HepG2 (cell line): ENCODE measurements around the gene ARFIP1. TPM values are rescaled to one million over a fixed set of nuclear protein-coding genes. Genes with fewer than 3 reads are reported as not detected.

ENCODE experiments used
- ATAC-seq: fragments of 200-7000 bp; cut with Tn5 transposase; 3 replicates; pipeline ENCODE4 v1.9.1; 2020; ENCODE audit warnings: mild to moderate bottlenecking, moderate library complexity
- BruUV-seq: library from RNA; stranded (reverse); fragments of 400-500 nt; replicated peaks from 2 replicates; lab custom pipeline; 2021; lab: Mats Ljungman, UMichigan
- CTCF ChIA-PET: fragments of 300-600 bp; formaldehyde crosslinking; extraction: SDS; loops from one replicate; lab custom pipeline; 2021; ENCODE audit warnings: low total read pairs, inconsistent platforms, low intra/inter-chr PET ratio; lab: Yijun Ruan, JAX
- POLR2A ChIA-PET: fragments of 350-600 bp; sonication (Branson Sonifier 250); formaldehyde crosslinking; loops from one replicate; lab custom pipeline; 2020; ENCODE audit warnings: antibody characterized with exemption, inconsistent platforms; lab: Yijun Ruan, JAX
- DNase-seq: peaks from one replicate; pipeline ENCODE4 v3.0.0-alpha.2; 2015; ENCODE audit warnings: low spot score
- FAIRE-seq: peaks from 3 replicates; lab custom pipeline; 2011; peaks lifted over from hg19 to GRCh38; lab: Jason Lieb, UNC
- H2AFZ ChIP-seq: one replicate; pipeline ENCODE4 v1.6.1; 2011; ENCODE audit warnings: low read length, inconsistent platforms
- H3K27ac ChIP-seq: fragments of 300-600 bp; 3 replicates; pipeline ENCODE4 v1.8.0; 2011; ENCODE audit warnings: mixed run types, mild to moderate bottlenecking, mixed read lengths, low read length, inconsistent platforms; ENCODE audit not compliant: insufficient read depth; ENCODE audit errors: extremely low read length
- H3K27me3 ChIP-seq, 2 experiments: fragments of 200-600 bp in 1 of 2; 2 replicates in 1 of 2; 3 replicates in 1 of 2; pipeline versions ENCODE4 v1.6.0 to v1.8.0; 2011; ENCODE audit warnings: low read length in 2 of 2, mild to moderate bottlenecking in 2 of 2, moderate library complexity in 2 of 2, inconsistent platforms in 1 of 2; ENCODE audit not compliant: insufficient read depth in 2 of 2, control insufficient read depth in 1 of 2
- H3K36me3 ChIP-seq, 2 experiments: fragments of 200-600 bp in 1 of 2; replicated peaks in 1 of 2; 2 replicates in 1 of 2; 3 replicates in 1 of 2; pipeline versions ENCODE4 v1.5.1 to v1.8.0; 2011; ENCODE audit warnings: low read length in 2 of 2, inconsistent platforms in 1 of 2; ENCODE audit not compliant: insufficient read depth in 2 of 2, control insufficient read depth in 1 of 2
- H3K4me1 ChIP-seq: 2 replicates; pipeline ENCODE4 v1.5.1; 2012; ENCODE audit warnings: low read length, inconsistent platforms; ENCODE audit not compliant: insufficient read depth
- H3K4me2 ChIP-seq: 2 replicates; pipeline ENCODE4 v1.6.0; 2011; ENCODE audit warnings: low read depth, low read length, inconsistent platforms
- H3K4me3 ChIP-seq, 3 experiments: fragments of 200-600 bp in 1 of 3; sonication (generic), shearing (Covaris generic) in 1 of 3; replicated peaks in 1 of 3; 2 replicates each; pipeline ENCODE4 v1.5.1; 2011 to 2016; ENCODE audit warnings: low read length in 3 of 3, inconsistent platforms in 2 of 3, low read depth in 2 of 3, mild to moderate bottlenecking in 2 of 3, control low read depth in 1 of 3, mixed read lengths in 1 of 3; ENCODE audit not compliant: insufficient read depth in 1 of 3
- H3K79me2 ChIP-seq: one replicate; pipeline ENCODE4 v1.6.1; 2011; ENCODE audit warnings: low read length, inconsistent platforms; ENCODE audit not compliant: insufficient read depth
- H3K9ac ChIP-seq: 2 replicates; pipeline ENCODE4 v1.6.0; 2011; ENCODE audit warnings: mild to moderate bottlenecking, low read depth, low read length, inconsistent platforms; ENCODE audit not compliant: insufficient read depth
- H3K9me3 ChIP-seq: 2 replicates; pipeline ENCODE4 v1.5.1; 2012; ENCODE audit warnings: mild to moderate bottlenecking, low read length
- H4K20me1 ChIP-seq: 2 replicates; pipeline ENCODE4 v1.6.0; 2011; ENCODE audit warnings: inconsistent platforms, mild to moderate bottlenecking, low read length, moderate library complexity; ENCODE audit not compliant: insufficient read depth
- FLYWCH1 ChIP-seq: sonication (generic); formaldehyde crosslinking; IDR thresholded peaks from 2 replicates; pipeline ENCODE4 v1.8.1; 2023; ENCODE audit warnings: mild to moderate bottlenecking, missing genetic modification reagents
- FOXK2 ChIP-seq: fragments of 450-650 bp; IDR thresholded peaks from 2 replicates; pipeline ENCODE4 v1.6.1; 2016
- JDP2 ChIP-seq: sonication (generic); formaldehyde crosslinking; IDR thresholded peaks from 2 replicates; pipeline ENCODE4 v1.8.1; 2022; ENCODE audit warnings: missing genetic modification reagents, borderline replicate concordance
- JUN ChIP-seq: sonication (generic); formaldehyde crosslinking; IDR thresholded peaks from 2 replicates; pipeline ENCODE4 v1.4.0; 2020; ENCODE audit warnings: mild to moderate bottlenecking, missing genetic modification reagents
- NFKB2 ChIP-seq: sonication (generic); formaldehyde crosslinking; IDR thresholded peaks from 2 replicates; pipeline ENCODE4 v1.4.0; 2020; ENCODE audit warnings: missing genetic modification reagents, borderline replicate concordance
- POGZ ChIP-seq: sonication (generic); formaldehyde crosslinking; IDR thresholded peaks from 2 replicates; pipeline ENCODE4 v1.4.0; 2020; ENCODE audit warnings: mild to moderate bottlenecking, missing genetic modification reagents
- SATB2 ChIP-seq: sonication (generic); formaldehyde crosslinking; IDR thresholded peaks from 2 replicates; pipeline ENCODE4 v1.5.0; 2020; ENCODE audit warnings: missing genetic modification reagents
- TCF12 ChIP-seq, 2 experiments: fragments of 450-650 bp in 1 of 2; sonication (generic) in 1 of 2; formaldehyde crosslinking in 1 of 2; IDR thresholded peaks; 2 replicates each; pipeline versions ENCODE4 v1.6.1 to v1.8.0; 2017 to 2022; ENCODE audit warnings: antibody characterized with exemption in 1 of 2, mild to moderate bottlenecking in 1 of 2, missing genetic modification reagents in 1 of 2, moderate library complexity in 1 of 2
- ZNF101 ChIP-seq: sonication (generic); formaldehyde crosslinking; IDR thresholded peaks from 2 replicates; pipeline ENCODE4 v1.4.0; 2020; ENCODE audit warnings: mild to moderate bottlenecking, low read depth, missing genetic modification reagents, borderline replicate concordance
- ZNF281 ChIP-seq: sonication (generic); formaldehyde crosslinking; IDR thresholded peaks from 2 replicates; pipeline ENCODE4 v1.4.0; 2020; ENCODE audit warnings: missing genetic modification reagents, borderline replicate concordance
- ZNF737 ChIP-seq: sonication (generic); formaldehyde crosslinking; IDR thresholded peaks from 2 replicates; pipeline ENCODE4 v1.5.0; 2020; ENCODE audit warnings: missing genetic modification reagents, mild to moderate bottlenecking, borderline replicate concordance
- ZSCAN12 ChIP-seq: sonication (generic); formaldehyde crosslinking; IDR thresholded peaks from 2 replicates; pipeline ENCODE4 v1.9.0; 2021; ENCODE audit warnings: mild to moderate bottlenecking, missing genetic modification reagents
- WGBS: methylation state at CpG from one replicate; pipeline ENCODE4 v1.1.6; 2017; ENCODE audit warnings: low lambda C conversion rate; 5-methylcytosine and 5-hydroxymethylcytosine counted together
- in situ Hi-C: cut with HindIII; loops from 2 replicates; pipeline ENCODE4 v1.10.0; 2017; ENCODE audit warnings: low pct_unique_long_range_greater_than_20kb; ENCODE audit not compliant: extremely low pct_ligation_motif_present
- intact Hi-C: fragments of 100-400 bp; cut with micrococcal nuclease; formaldehyde crosslinking; loops from one replicate; pipeline ENCODE4 v1.10.0; 2022; ENCODE audit not compliant: unreplicated experiment
- polyA plus RNA-seq, 8 experiments: library from polyadenylated mRNA; depleted of rRNA in 3 of 8; stranded (reverse) in 7 of 8; unstranded in 1 of 8; fragments of >200 nt; fragmentation: Illumina TruSeq in 4 of 8; extraction: Trizol in 4 of 8; gene quantifications; 2 replicates each; pipeline versions ENCODE4 v1.2.1 to v1.2.3, GENCODE V29; 2011 to 2016; ENCODE audit warnings: low read depth in 4 of 8, missing spikeins in 1 of 8, mixed read lengths in 1 of 8; ENCODE audit not compliant: insufficient read depth in 1 of 8
- total RNA-seq, 5 experiments: library from RNA; depleted of rRNA; stranded (reverse); fragments of >200 nt; fragmentation: Illumina TruSeq; extraction: Trizol; gene quantifications; 2 replicates each; pipeline ENCODE4 v1.2.3, GENCODE V29; 2016; ENCODE audit warnings: low read depth in 1 of 5
- TF ChIP-seq, protein P1 (sequence below): sonication (generic); formaldehyde crosslinking; IDR thresholded peaks from 2 replicates; pipeline ENCODE4 v1.8.1; 2023; ENCODE audit warnings: mild to moderate bottlenecking, moderate library complexity, missing genetic modification reagents
- TF ChIP-seq, protein P2 (sequence below): sonication (generic); formaldehyde crosslinking; IDR thresholded peaks from 2 replicates; pipeline ENCODE4 v1.4.0; 2020; ENCODE audit warnings: missing genetic modification reagents, borderline replicate concordance

Gene ARFIP1
- total and polyA plus RNA-seq, 2 of the 13 experiments (the other 11 are each of a cell fraction or from before 2014, with no cell fraction given) = 9.9 to 27.7 TPM

- no peak for ATAC-seq
- no peaks in the 10 kb centered on the region for H3K27me3 ChIP-seq
- intact Hi-C loops (no loop called here), in situ Hi-C loops (no loop called here)
- POLR2A ChIA-PET = no interaction called here
- no peaks in the 10 kb centered on the region for H3K79me2 ChIP-seq
- no peak overlapping the region for H3K27ac ChIP-seq
- CTCF ChIA-PET = no interaction called here
- H3K4me1 ChIP-seq = no peaks in the 10 kb centered on the region
- DNase-seq = no peak
- peaks cover 1 to 8% of the 10 kb centered on the region in 2 experiments; a peak in 3 of 5 replicates for H3K36me3 ChIP-seq
- BruUV-seq = no TSS peak
- no peak overlapping the region for H3K4me2 ChIP-seq
- H3K4me3 ChIP-seq = no peak overlapping the region
- no peak for TF ChIP-seq ZNF737 (CRISPR knock-in tag)
- TF ChIP-seq, protein P1, sequence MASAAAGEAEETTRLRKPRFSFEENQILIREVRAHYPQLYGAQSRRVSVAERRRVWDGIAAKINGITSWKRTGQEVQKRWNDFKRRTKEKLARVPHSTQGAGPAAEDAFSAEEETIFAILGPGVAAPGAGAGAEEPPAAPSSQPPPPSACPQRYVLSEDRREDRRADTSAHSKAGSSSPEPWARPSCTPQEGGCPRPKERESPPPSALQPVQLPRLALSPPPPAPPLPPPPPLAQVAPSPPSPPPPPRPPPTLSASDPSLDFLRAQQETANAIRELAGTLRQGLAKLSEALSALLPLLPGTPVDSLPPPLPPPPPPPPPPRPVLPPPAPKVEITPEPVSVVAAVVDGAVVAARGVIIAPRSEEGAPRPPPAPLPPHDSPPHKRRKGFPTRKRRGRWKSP (CRISPR knock-in tag) = no peak
- no peak for TF ChIP-seq FLYWCH1 (CRISPR knock-in tag)
- TF ChIP-seq JDP2 (CRISPR knock-in tag) = no peak
- TF ChIP-seq FOXK2 = no peak
- TF ChIP-seq SATB2 = no peak
- TF ChIP-seq JUN (CRISPR knock-in tag) = no peak
- no peak overlapping the region for H3K9ac ChIP-seq
- no peaks in the 10 kb centered on the region; the same call in 1 of the 2 replicates for H3K9me3 ChIP-seq
- no peak overlapping the region for H2AFZ ChIP-seq
- FAIRE-seq = no peak
- WGBS = 92% methylated on average over 1 of the region's 1 CpG
- H4K20me1 ChIP-seq = no peaks in the 10 kb centered on the region
Measured at GRCh38 chr4:152881974-152882373, 102.2 kb downstream of the ARFIP1 start.

DNA sequence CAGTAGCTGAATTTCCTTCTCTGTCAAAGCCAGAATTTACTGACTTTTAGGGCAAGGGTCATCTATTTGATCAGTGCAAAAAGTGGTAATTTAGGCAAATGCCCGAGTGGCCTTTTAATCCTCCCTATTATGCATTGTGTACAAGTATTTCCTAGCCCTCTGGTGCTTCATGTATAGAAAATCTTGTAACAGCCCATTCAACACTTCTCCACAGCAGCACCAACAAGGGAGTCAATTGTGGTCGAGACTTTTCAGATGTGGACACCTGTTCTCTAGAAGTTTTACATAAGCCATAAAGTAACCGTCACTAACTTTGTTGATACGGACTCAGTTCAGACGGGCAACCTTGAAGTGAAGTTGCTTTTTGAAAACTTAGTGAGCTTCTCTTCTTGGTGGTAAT, 105.4 kb downstream of the ARFIP1 start:
- FAIRE-seq (no peak), ATAC-seq (no peak), DNase-seq (no peak)
- Histone ChIP-seq H3K79me2 (no peaks in the 10 kb centered on the region), H3K27ac (no peak overlapping the region), H3K4me2 (no peak overlapping the region), H3K4me3 (no peak overlapping the region), H3K9ac (no peak overlapping the region), H2AFZ (no peak overlapping the region), H3K36me3 (peaks cover 1 to 11% of the 10 kb centered on the region in 2 experiments; a peak in 4 of 5 replicates), H3K27me3 (no peaks in the 10 kb centered on the region), H4K20me1 (no peaks in the 10 kb centered on the region), H3K4me1 (no peaks in the 10 kb centered on the region), H3K9me3 (no peaks in the 10 kb centered on the region)
- CTCF ChIA-PET = no interaction called here
- intact Hi-C loops = no loop called here
- WGBS = 91% methylated on average over 5 of the region's 5 CpGs
- POLR2A ChIA-PET = no interaction called here
- in situ Hi-C loops = no loop called here
- no TSS peak for BruUV-seq
- no peak for TF ChIP-seq JUN (CRISPR knock-in tag)
- no peak for TF ChIP-seq ZNF281 (CRISPR knock-in tag)
- no peak for TF ChIP-seq ZNF101
- TF ChIP-seq TCF12 (IDR thresholded peaks at IDR 0.05) = no peak
- TF ChIP-seq TCF12 (CRISPR knock-in tag; IDR thresholded peaks at IDR 0.05) = no peak
- no peak for TF ChIP-seq NFKB2
- TF ChIP-seq, protein P2, sequence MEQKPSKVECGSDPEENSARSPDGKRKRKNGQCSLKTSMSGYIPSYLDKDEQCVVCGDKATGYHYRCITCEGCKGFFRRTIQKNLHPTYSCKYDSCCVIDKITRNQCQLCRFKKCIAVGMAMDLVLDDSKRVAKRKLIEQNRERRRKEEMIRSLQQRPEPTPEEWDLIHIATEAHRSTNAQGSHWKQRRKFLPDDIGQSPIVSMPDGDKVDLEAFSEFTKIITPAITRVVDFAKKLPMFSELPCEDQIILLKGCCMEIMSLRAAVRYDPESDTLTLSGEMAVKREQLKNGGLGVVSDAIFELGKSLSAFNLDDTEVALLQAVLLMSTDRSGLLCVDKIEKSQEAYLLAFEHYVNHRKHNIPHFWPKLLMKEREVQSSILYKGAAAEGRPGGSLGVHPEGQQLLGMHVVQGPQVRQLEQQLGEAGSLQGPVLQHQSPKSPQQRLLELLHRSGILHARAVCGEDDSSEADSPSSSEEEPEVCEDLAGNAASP (CRISPR knock-in tag) = no peak
- no peak for TF ChIP-seq ZSCAN12 (CRISPR knock-in tag)
- no peak for TF ChIP-seq POGZ (CRISPR knock-in tag)
